ENCODE data around the gene ASTN2.
A peak's percentile ranks its signal among the peaks of the same experiment; 100 is the strongest.

Gene ASTN2, protein sequence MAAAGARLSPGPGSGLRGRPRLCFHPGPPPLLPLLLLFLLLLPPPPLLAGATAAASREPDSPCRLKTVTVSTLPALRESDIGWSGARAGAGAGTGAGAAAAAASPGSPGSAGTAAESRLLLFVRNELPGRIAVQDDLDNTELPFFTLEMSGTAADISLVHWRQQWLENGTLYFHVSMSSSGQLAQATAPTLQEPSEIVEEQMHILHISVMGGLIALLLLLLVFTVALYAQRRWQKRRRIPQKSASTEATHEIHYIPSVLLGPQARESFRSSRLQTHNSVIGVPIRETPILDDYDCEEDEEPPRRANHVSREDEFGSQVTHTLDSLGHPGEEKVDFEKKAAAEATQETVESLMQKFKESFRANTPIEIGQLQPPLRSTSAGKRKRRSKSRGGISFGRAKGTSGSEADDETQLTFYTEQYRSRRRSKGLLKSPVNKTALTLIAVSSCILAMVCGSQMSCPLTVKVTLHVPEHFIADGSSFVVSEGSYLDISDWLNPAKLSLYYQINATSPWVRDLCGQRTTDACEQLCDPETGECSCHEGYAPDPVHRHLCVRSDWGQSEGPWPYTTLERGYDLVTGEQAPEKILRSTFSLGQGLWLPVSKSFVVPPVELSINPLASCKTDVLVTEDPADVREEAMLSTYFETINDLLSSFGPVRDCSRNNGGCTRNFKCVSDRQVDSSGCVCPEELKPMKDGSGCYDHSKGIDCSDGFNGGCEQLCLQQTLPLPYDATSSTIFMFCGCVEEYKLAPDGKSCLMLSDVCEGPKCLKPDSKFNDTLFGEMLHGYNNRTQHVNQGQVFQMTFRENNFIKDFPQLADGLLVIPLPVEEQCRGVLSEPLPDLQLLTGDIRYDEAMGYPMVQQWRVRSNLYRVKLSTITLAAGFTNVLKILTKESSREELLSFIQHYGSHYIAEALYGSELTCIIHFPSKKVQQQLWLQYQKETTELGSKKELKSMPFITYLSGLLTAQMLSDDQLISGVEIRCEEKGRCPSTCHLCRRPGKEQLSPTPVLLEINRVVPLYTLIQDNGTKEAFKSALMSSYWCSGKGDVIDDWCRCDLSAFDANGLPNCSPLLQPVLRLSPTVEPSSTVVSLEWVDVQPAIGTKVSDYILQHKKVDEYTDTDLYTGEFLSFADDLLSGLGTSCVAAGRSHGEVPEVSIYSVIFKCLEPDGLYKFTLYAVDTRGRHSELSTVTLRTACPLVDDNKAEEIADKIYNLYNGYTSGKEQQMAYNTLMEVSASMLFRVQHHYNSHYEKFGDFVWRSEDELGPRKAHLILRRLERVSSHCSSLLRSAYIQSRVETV (N-terminal part only)

DNA sequence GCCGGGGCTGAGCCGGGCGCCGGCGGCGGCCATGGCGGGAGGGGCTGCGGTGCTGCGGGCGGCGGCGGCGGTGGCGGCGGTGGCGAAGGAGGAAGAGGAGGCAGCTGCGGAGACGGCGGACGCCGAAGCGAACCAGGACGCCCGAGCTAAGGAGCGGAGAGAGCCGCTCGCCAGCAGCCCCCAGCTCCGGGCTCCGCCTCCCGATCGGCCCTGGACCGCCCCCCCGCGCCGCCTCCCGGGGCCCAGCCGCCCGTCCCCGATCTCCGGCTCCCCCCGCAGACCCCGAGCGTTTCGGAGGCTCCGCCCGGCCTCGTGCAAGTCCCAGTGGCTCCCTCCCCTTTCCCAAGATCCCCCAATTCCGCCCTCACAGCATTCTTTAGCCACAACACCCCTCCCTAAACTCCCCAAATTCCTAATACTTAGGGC, at the start of gene ASTN2:
TSS of gene ASTN2 (minus strand) at position 152 of the 426 bp plus-strand sequence. CDS start at position 33, 119 bp downstream.
- DNase-seq = peak in 38 of 56 donors; percentile 13 to 66 (median 50)

DNA sequence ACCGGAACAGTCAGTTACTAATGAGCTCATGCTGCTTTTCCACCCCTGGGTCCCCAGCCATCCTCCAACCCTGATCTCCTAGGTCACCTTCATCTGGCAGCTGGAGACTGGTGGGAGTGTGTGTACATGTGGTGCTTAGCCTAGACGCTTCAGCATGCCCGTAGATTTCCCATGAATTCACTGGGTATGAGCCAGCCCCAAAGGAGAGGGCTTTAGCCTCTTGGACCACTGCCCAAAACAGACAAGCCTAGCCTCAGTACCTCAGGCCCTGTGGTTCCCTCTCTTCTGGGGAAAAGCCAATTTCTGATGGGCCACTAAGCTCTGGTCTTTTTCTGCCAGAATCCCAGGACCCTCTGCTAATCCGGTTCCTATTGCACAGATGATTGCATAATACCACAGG, 48.0 kb upstream of the ASTN2 start:
- peak in 4 of 56 donors; percentile 1 to 18 (median 10) for DNase-seq

DNA sequence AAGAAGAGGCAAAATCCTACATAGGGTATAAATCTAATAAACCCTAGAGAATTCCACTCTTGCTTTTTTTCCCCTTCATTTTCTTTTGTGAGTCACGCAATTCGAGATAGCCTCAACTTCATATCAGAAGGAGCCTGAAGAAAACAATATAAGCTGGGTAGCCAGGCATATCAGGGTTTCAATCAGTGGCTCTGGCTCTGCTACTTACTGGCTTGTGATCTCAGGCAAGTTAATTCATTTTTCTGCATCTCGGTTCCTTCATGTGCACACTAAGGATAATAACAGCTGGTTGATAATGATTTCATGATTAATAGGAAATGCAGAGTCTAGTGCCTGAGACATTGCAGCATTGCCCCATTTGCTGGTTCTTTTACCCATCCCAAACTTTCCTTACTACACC, 46.5 kb upstream of the ASTN2 start:
- no peak for DNase-seq

DNA sequence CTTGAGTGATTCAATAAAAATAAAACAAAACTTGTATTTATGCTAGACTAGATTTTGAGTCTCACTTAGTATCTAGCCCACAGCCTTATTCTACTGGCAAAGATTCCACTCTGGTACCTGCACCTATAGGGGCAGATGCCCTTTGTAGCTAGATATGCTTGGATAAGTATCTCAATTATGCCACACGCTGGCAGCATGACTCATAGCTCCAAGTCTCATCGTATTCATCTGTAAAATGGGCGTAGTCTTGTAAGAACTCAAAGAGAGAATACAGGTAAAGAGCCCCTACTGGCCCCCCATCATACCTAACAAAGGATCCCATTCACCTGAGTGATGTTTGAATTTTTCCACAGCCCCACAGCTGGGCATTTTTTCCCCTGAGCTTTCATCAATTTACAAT, 45.9 kb upstream of the ASTN2 start:
- no peak for DNase-seq

DNA sequence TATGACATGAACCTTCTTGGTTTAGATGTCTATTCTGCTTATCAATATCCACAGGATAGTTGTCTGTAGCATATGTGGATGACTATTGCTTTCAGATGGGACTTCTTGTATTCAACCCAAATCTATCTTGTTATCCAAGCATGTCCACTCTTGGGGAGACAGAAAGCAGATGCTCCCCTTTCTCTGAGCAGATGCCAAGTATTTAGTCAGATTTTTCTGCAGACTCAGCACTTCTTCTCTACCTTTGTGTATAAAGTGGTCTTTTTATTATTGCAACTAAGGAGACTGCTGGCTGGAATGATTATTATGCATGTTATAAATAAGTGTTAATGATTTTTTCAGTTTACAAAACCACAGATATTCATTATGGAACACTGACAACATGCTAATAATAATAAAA, 45.1 kb upstream of the ASTN2 start:
- no peak for DNase-seq

DNA sequence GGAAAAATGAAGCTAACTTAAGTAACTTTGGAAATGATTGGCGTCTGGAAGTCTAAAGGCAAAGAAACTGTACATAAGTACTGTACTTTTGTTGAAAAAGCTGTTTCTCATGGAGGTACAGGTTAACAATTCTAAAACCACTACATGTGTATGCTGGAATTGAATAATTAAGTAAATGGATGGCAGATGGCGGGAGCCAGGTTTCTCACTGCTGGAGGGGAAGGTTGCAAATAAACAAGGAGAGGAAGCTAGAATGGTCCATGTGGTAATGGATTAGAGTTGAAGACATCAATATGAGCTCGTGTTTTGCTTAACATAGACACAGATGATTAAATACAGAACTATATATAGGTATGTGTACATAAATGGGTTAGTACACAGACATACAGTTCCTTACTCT, 43.2 kb upstream of the ASTN2 start:
- DNase-seq = no peak

DNA sequence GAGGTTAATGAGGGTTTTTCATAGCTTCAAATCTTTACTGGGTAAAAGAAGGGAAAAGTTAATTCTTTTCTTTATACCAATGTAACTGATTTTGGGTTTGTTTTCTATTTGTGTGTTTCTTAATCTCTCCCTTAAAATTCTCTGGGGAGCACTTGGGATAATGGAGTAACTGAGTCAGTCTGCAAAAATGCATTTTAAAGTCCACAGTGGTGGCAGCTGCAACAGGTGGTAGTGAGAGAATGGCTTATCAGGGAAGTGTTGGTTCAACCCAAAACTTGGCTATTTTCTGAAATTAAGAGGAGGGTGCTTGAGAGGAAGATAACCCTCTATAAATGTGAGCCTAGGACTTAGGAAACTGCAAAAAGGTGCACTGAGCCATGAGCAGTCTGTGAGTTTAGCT, 39.9 kb upstream of the ASTN2 start:
- no peak for DNase-seq

DNA sequence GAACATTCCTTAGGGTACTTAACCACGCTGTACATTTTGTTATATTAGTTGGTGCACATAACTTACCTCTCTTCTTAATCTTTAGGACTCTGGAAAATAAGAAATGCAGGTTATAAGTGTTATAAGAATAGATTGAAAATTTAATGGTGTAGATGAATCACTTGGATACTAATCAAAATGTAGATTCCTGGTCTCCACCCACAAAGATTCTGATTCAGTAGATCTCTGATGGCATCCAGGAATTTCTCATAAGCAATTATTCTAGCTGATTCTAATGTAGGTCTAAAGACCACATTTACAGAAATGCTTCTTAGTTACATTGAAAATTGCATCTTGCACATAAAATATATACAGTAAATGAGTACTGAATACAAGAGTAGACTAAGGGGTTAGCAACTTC, 38.9 kb upstream of the ASTN2 start:
- DNase-seq = no peak

DNA sequence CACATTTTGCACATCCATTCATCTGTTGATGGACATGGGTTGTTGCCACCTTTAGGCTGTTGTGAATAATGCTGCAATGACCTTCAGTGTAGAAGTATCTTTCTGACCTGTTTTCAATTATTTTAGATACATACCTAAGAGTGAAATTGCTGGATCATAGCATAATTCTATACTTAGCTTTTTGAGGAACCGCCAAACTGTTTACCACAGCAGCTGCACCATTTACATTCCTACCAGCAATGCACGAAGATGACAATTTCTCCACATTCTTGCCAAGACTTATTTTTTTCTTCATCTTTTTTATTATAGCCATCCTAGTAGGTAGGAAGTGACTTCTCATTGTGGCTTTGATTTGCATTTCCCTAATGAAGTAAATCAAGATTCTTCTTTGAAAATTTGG, 36.5 kb upstream of the ASTN2 start:
- DNase-seq = no peak

DNA sequence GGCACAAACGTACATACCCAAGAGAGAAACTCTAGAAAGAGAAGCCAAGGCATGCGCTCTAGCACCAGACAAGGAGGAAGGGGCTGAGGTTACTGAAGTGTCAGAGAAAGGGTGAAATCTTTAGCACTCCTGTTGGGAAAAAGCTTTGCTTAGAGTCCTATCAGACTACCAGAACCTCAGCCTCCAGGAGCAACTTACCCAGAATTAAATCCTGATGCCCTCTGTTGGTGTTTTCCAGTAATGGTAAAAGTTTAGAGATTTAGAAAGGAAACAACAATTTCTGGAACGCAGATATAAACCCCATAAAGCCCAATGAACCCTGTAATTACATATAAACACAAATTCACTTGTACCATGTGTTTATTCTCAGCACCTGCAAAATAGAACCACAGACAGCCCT, 33.2 kb upstream of the ASTN2 start:
- DNase-seq = no peak

DNA sequence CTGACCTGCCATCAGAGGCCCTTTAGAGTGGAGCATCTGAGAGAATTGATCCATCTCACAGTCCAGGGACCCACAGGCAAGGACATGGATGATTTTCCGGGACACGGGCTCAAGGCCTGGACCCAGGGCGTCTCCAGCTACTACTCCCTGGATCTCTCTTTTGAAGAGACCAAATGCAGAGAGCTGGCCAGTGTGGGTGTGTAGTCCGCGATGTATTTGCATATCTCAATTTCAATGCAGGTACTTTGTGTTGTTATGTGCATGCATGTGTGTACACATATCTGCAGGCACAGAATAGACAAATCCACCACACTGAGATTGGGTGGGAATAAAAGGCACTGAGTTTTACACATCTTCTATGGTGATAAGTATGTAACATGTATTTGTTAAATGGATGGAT, 30.8 kb upstream of the ASTN2 start:
- no peak for DNase-seq

DNA sequence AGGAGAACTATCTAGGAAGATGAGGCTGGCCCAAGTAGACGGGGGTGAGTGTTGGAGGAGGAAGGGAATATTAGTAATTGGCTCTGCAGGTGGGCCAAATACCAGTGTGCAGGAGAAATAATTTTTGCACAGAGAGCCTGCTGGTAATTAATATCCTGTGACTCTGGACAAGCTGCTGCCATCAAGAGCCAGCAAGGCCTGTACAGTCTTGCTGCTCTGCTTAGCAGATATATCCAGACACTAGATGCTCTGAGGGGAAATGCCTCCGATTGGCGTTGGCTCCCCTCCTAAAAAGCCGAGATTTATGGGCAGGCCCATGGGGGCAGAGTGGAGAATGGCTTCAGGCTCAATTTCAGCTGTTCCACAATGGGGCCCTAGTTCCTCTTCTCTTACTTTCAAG, 29.6 kb upstream of the ASTN2 start:
- DNase-seq = no peak

DNA sequence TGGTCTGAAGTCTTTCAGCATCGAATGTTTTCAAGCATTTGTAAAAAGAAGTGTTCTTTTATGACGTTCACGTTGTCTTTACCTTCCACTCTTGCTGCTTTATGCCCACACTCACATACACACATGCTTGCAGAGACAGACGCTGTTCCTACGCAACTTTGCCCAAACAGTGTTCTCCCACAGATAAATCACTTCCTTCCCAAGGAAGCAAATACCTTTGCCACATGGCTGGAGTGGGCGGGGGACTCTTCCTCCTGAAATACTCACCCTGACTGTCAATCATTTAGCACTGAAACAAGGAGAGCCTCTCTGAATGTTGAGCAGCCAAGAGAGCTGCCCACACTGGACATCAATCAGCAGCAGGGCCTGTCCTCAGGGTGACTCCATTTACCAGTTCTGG, 22.4 kb upstream of the ASTN2 start:
- no peak for DNase-seq

DNA sequence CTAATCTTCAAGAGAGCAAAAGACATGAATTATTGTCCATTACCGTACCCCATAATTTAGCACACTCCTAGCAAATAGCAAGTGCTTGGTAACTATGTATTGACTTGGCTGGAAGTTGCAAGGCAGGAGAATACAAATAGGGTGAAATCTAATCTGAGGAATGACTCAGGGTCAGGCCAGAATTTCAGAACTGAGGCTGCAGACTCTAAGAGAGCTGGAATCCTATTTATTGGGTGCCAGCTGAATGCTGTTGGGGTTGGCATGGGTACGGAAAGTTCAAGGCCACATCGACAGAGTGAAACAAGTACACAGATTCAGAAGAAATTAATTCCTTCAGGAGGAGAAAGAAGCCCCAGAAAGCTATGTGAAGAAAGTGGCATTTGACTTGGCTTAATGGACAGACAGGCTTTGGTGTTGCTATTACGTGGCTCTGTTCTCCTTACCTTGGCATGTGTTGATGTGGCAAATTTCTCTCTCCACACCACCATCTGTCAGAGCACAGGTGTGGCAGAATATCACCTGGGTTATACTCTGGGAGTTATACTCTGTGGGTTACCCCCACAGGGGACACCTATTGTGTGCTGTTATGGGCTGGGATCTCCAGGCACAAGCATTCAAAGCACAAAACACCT, 20.9 kb upstream of the ASTN2 start:
- peak in 1 of 56 donors; percentile 16 for DNase-seq

DNA sequence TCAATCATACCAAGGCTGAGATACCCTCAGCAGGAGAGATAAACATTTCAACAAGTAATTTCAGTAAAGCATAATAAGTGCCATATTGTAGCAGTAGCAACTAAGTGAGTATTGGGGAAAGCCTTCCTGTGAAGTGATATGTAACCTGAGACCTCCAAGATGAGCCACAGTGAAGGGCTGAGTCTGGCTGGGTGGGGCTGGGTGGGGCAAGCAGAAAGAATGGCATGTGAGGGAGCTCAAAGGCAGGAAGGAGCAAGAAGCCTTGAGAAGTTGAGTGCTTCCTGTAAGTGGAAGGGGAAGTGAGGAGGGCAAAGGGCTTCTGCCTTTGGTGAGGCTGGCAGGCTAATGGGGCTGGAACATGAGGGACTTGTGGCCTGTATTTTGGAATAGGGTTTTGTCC, 19.7 kb upstream of the ASTN2 start:
- no peak for DNase-seq

DNA sequence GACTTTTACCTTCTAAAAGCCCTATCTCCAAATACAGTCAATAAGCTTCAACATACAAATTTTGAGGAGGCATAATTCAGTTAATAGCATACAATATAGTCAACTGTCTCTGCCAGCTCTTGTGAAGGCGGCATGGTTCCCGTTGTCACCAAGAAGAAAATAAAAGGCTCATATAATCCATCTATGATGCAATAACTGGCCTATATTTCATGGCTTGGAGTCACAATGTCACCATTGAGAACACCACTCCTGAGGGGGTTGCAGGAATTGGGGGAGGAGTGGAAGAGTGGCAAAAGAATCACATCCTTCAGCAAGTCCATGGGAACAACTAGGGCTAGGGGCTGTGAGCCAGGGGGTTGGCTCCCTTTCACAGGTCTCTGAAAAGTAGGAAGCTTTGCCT, 16.0 kb upstream of the ASTN2 start:
- no peak for DNase-seq

DNA sequence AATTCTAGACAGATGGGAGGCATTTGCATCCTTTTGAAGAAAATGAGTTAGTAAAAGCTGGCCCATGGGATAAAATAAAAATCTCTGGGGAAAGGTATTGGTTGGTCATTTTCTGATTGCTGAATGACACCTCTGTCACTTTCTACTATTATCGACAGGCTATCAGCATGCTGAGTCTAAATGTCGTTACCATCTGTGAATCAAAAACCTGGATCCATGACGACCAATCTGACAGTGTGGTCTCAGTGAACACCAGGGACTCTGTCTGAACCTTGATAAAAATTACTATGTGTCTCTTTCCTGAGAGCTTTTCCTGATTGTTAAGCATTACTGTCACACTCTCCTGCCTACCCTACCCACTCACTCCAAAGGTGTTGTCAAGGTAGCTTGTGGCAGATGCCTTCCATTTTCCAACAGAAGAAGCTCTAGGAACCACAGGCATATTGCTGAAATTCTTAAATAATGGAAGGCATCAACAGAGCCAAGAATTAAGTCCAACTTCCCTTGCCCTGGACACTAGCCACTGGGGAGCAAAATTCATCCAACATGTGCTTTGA, 12.6 kb upstream of the ASTN2 start:
- no peak for DNase-seq

DNA sequence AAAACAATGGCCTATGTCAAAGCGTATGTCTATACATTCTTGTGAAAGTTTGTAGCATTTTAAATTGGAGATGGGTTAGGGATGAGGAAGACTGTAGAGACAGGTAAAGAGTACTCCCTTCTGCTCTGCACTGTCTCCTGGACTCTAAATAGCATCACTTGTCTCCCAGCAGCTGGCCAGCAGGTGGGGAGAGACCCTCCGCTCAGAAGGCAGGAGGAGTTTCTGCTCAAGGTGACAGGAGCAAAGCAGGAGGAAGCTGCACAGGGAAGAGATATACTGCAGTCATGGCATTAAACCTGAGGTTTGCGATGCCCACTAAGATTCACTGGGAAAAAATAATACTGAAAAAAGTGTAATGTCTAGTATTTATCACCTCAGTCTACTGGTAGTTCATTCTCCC, 10.7 kb upstream of the ASTN2 start:
- no peak for DNase-seq

DNA sequence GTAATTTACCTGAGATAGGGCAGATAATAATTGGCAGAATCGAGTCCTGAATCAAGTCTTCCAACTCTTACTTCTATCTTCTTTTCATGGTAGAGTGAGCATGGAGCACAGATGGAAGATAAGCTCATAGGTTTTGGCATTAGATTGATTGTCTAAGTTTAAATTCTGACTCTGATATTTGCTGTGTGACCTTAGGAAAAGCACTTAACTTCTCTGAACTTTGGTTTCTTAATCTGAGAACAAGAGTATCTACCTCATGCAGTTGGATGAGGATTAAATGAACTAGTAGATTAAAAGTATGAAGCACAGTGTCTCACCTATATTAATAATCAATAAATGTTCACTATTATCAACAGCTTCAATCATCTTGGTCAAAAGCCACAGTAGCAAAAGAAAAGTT, 9.4 kb upstream of the ASTN2 start:
- DNase-seq = no peak

DNA sequence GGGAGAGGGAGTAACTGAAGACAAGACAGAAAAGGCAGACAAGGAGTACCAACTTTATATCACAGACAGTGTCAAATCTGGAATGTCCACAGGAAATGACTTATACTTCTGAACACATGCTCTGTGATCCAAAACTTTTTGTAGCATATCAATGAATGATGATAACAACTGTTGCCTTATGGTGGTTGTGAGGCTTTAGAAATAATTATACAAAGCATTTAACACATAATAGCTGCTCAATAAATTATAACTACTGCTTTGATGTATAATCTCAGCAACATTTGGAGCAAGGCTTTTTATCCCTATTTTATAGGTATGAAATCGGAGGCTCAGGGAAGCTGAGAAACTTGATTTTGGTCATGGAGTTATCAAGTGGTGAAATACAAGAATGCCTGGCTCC, 3.3 kb upstream of the ASTN2 start:
- DNase-seq = no peak

DNA sequence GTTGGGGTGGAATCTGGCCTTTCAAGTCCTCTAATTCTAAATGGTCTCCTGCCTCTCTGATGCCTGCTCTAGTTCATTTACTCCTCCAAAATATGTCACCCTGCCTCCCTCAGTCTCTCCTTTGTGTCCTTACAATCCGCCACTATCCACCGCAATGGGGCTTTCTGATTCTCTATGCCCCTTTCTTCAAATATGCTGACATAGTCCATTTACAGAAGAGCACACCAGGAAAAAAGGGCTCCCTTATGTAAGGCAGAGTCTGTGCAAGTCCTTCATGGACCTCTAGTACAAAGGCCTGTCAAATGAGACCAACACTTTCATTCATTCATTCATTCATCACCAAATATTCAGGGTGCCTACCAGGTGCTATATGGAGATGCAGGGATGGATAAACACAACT, 2.0 kb upstream of the ASTN2 start:
- no peak for DNase-seq
